Glutamatergic neuron (in vitro differentiated cells): ENCODE measurements around the gene AVP. TPM values are rescaled to one million over a fixed set of nuclear protein-coding genes. Genes with fewer than 3 reads are reported as not detected.
A peak's percentile ranks its signal among the peaks of the same experiment; 100 is the strongest.

Experiments
- DNase-seq: peaks from one replicate; pipeline ENCODE4 v3.0.0; 2022
- H3K27ac Mint-ChIP-seq: one replicate; pipeline ENCODE4 v1.8.0; 2020; ENCODE audit warnings: mild to moderate bottlenecking, mixed read lengths, inconsistent platforms; ENCODE audit not compliant: unreplicated experiment
- H3K27me3 Mint-ChIP-seq: one replicate; pipeline ENCODE4 v1.8.0; 2020; ENCODE audit warnings: mild to moderate bottlenecking, moderate library complexity, mixed read lengths, inconsistent platforms; ENCODE audit not compliant: unreplicated experiment
- H3K36me3 Mint-ChIP-seq: one replicate; pipeline ENCODE4 v1.8.0; 2020; ENCODE audit warnings: mild to moderate bottlenecking, mixed read lengths, inconsistent platforms; ENCODE audit not compliant: unreplicated experiment
- H3K4me1 Mint-ChIP-seq: one replicate; pipeline ENCODE4 v1.8.0; 2020; ENCODE audit warnings: mild to moderate bottlenecking, low read depth, mixed read lengths, inconsistent platforms; ENCODE audit not compliant: unreplicated experiment
- H3K4me3 Mint-ChIP-seq: one replicate; pipeline ENCODE4 v1.8.0; 2020; ENCODE audit warnings: mild to moderate bottlenecking, mixed read lengths, inconsistent platforms; ENCODE audit not compliant: unreplicated experiment
- H3K9me3 Mint-ChIP-seq: one replicate; pipeline ENCODE4 v1.8.0; 2020; ENCODE audit warnings: mild to moderate bottlenecking, moderate library complexity, mixed read lengths, inconsistent platforms; ENCODE audit not compliant: unreplicated experiment
- CTCF ChIP-seq: fragments of 200-600 bp; sonication (generic); IDR thresholded peaks from one replicate; pipeline ENCODE4 v1.5.0; 2021; ENCODE audit not compliant: partially characterized antibody, unreplicated experiment
- total RNA-seq: library from RNA; stranded (reverse); fragmentation: NEBNext Ultra II Directional; extraction: Animal tissue kit (Norgen Biotek cat#: 25700); gene quantifications from one replicate; pipeline ENCODE4 v1.2.1, GENCODE V29; 2021; ENCODE audit not compliant: unreplicated experiment

Gene AVP
- total RNA-seq, 1 donor from 2014 or later = not detected

GRCh38 chr20:3100480-3100879 lies 16.0 kb upstream of the AVP start:
- Mint-ChIP-seq H3K4me3 (no peak overlapping the region), H3K9me3 (no peaks in the 10 kb centered on the region), H3K27ac (no peak overlapping the region), H3K36me3 (no peaks in the 10 kb centered on the region), H3K27me3 (no peaks in the 10 kb centered on the region), H3K4me1 (peaks cover 3% of the 10 kb centered on the region)
- TF ChIP-seq CTCF = no peak
- no peak for DNase-seq

- no peak overlapping the region for H3K4me3 Mint-ChIP-seq
- peaks cover 4% of the 10 kb centered on the region for H3K27me3 Mint-ChIP-seq
- H3K36me3 Mint-ChIP-seq = no peaks in the 10 kb centered on the region
- H3K4me1 Mint-ChIP-seq = peaks cover 5% of the 10 kb centered on the region
- no peak for DNase-seq
- peaks cover 6% of the 10 kb centered on the region for H3K9me3 Mint-ChIP-seq
- no peak overlapping the region for H3K27ac Mint-ChIP-seq
- no peak for TF ChIP-seq CTCF
Measured at GRCh38 chr20:3094848-3095629, 10.5 kb upstream of the AVP start.

- Mint-ChIP-seq H3K4me1 (peaks cover 5% of the 10 kb centered on the region), H3K27ac (no peak overlapping the region), H3K9me3 (peaks cover 7% of the 10 kb centered on the region), H3K4me3 (no peak overlapping the region), H3K27me3 (peaks cover 7% of the 10 kb centered on the region), H3K36me3 (no peaks in the 10 kb centered on the region)
- no peak for TF ChIP-seq CTCF
- no peak for DNase-seq
Measured at GRCh38 chr20:3093861-3094361, 9.4 kb upstream of the AVP start.

GRCh38 chr20:3092611-3093379 lies 8.3 kb upstream of the AVP start:
- peaks cover 2% of the 10 kb centered on the region for H3K4me1 Mint-ChIP-seq
- H3K27me3 Mint-ChIP-seq = peaks cover 10% of the 10 kb centered on the region
- peak overlapping the region; percentile 83 for H3K4me3 Mint-ChIP-seq
- H3K27ac Mint-ChIP-seq = no peak overlapping the region
- no peak for DNase-seq
- TF ChIP-seq CTCF = no peak
- peaks cover 8% of the 10 kb centered on the region for H3K9me3 Mint-ChIP-seq
- H3K36me3 Mint-ChIP-seq = no peaks in the 10 kb centered on the region

- Mint-ChIP-seq H3K9me3 (peaks cover 8% of the 10 kb centered on the region), H3K27me3 (peaks cover 10% of the 10 kb centered on the region), H3K4me3 (no peak overlapping the region), H3K4me1 (peaks cover 2% of the 10 kb centered on the region), H3K36me3 (no peaks in the 10 kb centered on the region), H3K27ac (no peak overlapping the region)
- TF ChIP-seq CTCF = no peak
- no peak for DNase-seq
Measured at GRCh38 chr20:3090565-3090964, 6.0 kb upstream of the AVP start.
